ENCODE data around the gene LDLRAD3. TPM values are rescaled to one million over a fixed set of nuclear protein-coding genes. Genes with fewer than 3 reads are reported as not detected.
A peak's percentile ranks its signal among the peaks of the same experiment; 100 is the strongest.

LDLRAD3 gene
- total RNA-seq, 4 donors from 2014 or later = 19.4 to 49.5 (median 31.0) TPM

DNA sequence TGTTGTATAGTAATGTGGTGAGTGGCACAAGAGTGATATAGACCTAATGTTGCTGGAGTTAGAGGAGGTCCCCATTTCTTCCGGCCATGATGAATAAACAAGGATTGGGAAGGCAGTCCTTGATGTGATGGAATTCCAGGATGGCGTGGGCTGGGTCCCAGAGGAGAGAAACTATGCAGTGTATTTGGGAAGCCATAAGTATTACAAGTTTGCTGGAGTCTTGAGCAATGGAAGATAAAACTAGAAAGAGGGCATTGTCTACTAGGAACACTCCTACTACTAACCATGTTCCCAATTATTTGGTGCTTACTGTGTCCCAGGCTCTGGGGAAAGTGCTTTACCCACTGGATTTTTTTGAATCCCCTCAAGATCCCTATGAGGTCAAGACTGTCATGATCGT lies 20.0 kb downstream of the LDLRAD3 start:
- no peak overlapping the region for H3K4me3 ChIP-seq
- peak overlapping the region in 2 of 4 donors; percentile 51 to 75 for H3K27ac ChIP-seq
- no peaks in the 10 kb centered on the region for H3K27me3 ChIP-seq
- no peaks in the 10 kb centered on the region for H3K36me3 ChIP-seq
- H3K9me3 ChIP-seq = no peaks in the 10 kb centered on the region
- 53 to 58% methylated on average over 3 of the region's 3 CpGs for WGBS, 2 donors
- TF ChIP-seq CTCF (IDR thresholded peaks at IDR 0.05) = no peak
- H3K4me1 ChIP-seq = peaks cover 0 to 49% (median 0%) of the 10 kb centered on the region in 4 donors
- peak in 1 of 2 donors; percentile 23 for DNase-seq (ENCODE audit: low spot score in 2 of 2)

DNA sequence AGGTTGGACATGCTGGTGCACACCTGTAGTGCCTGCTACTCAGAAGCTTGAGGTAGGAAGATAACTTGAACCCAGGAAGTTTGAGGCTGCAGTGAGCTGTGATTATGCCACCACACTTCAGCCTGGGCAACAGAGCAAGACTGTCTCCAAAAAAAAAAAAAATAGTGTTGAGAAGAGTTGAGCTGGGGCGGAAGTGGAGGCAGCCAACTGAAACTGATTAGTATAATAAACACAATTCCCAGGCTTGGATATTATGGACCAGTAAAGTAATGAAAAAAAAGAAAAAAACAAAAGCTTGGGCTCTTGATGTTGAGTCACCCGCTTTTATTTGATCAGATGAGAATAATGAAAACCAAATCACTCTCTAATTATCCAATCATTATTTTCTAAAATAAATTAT lies 21.0 kb downstream of the LDLRAD3 start:
- no peaks in the 10 kb centered on the region for H3K27me3 ChIP-seq
- no peak overlapping the region for H3K4me3 ChIP-seq
- TF ChIP-seq EP300 (IDR thresholded peaks at IDR 0.05) (no peak), POLR2A (IDR thresholded peaks at IDR 0.05) (no peak), CTCF (IDR thresholded peaks at IDR 0.05) (no peak)
- H3K36me3 ChIP-seq = no peaks in the 10 kb centered on the region
- no peaks in the 10 kb centered on the region for H3K9me3 ChIP-seq
- H3K4me1 ChIP-seq = peaks cover 0 to 58% (median 0%) of the 10 kb centered on the region in 4 donors
- no peak for DNase-seq (ENCODE audit: low spot score in 2 of 2)
- peak overlapping the region in 2 of 4 donors; percentile 51 to 75 for H3K27ac ChIP-seq
- 87 to 89% methylated on average over 2 of the region's 2 CpGs for WGBS, 2 donors

DNA sequence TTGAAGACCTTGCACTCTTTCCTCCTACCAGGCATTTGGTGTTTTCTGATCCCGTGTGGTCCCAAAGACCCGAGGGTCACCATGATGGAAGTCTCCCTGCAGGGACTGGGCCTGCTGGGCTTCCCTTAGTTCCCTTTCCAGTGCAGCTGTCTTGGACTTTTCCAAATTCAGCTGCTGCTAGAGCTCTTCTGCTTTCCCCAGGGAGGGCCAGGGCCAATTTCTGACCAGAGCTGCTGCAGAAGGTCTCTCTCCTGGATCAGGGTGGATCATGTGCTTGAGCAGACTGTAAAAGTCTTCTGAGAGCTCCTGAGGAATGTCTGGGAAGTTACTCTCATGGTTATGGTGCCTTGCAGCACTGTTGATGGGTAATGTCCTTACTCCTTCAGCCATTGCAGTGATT lies 23.2 kb downstream of the LDLRAD3 start:
- TF ChIP-seq CTCF (IDR thresholded peaks at IDR 0.05) (no peak), POLR2A (IDR thresholded peaks at IDR 0.05) (no peak), EP300 (IDR thresholded peaks at IDR 0.05) (no peak)
- no peak for DNase-seq (ENCODE audit: low spot score in 2 of 2)
- Histone ChIP-seq H3K4me3 (no peak overlapping the region), H3K27ac (peak overlapping the region in 1 of 4 donors; percentile 23), H3K27me3 (no peaks in the 10 kb centered on the region), H3K36me3 (no peaks in the 10 kb centered on the region), H3K9me3 (no peaks in the 10 kb centered on the region), H3K4me1 (peaks cover 0 to 67% (median 0%) of the 10 kb centered on the region in 4 donors)
- 71 to 89% methylated on average over 2 of the region's 2 CpGs for WGBS, 2 donors

DNA sequence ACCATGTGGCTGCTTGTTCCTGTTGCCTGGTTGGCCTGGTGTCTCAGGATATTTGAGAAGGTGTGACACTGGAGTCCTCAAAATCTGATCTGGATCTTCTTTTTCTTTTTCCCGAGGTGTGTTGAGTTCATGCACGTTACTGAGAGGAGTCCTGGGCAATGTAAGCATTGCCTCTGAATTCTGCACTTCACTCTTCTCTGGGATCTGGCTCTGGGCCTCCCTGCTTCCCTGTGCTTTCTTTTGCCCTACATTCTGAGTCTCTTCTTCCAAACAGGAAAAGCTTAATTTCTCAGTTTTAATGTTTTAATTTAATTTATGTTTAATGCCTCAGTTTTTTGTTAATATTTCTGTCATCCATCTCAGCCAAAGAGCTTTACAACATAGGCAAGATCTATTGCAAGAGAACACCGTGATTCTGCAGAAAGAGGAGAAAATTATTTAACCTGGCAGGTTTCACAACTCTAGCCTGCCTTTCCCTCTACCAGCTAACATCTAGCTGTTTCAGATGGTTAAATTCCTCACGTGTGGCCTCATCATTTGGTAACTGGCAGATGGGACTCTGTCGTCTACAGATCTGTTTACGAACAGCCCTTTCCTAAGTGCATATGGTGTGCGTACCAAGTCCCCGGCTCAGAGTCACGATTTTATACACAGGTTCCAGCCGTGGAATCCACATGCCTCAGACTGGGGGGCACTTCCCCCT lies 24.7 kb downstream of the LDLRAD3 start:
- DNase-seq (ENCODE audit: low spot score in 2 of 2) = no peak
- TF ChIP-seq EP300 (IDR thresholded peaks at IDR 0.05) (no peak), CTCF (IDR thresholded peaks at IDR 0.05) (no peak), POLR2A (IDR thresholded peaks at IDR 0.05) (no peak)
- peaks cover 0 to 3% (median 0%) of the 10 kb centered on the region in 4 donors for H3K9me3 ChIP-seq
- H3K4me1 ChIP-seq = peaks cover 0 to 53% (median 0%) of the 10 kb centered on the region in 4 donors
- H3K27me3 ChIP-seq = no peaks in the 10 kb centered on the region
- WGBS, 2 donors = 82 to 83% methylated on average over 10 of the region's 10 CpGs
- H3K4me3 ChIP-seq = no peak overlapping the region
- H3K36me3 ChIP-seq = no peaks in the 10 kb centered on the region
- H3K27ac ChIP-seq = peak overlapping the region in 1 of 4 donors; percentile 20
